ENCODE results near the gene CREB5.

- TF ChIP-seq POLR2AphosphoS5 (IDR thresholded peaks at IDR 0.05; ENCODE audit: low read depth, low read length) (no peak), SIN3A (IDR thresholded peaks at IDR 0.05; ENCODE audit: borderline replicate concordance, insufficient read depth, low read length) (no peak), REST (IDR thresholded peaks at IDR 0.05; ENCODE audit: insufficient read depth in 1 of 2, low read depth in 2 of 2, low read length in 2 of 2) (no peak)
These were observed 86.3 kb downstream of the CREB5 start for GRCh38 chr7:28498636-28499035.
